Astrocyte (in vitro differentiated cells and primary cell): ENCODE data around the gene PGAM5. TPM values are rescaled to one million over a fixed set of nuclear protein-coding genes. Genes with fewer than 3 reads are reported as not detected.
A peak's percentile ranks its signal among the peaks of the same experiment; 100 is the strongest.

Source experiments
- DNase-seq: peaks from one replicate; pipeline ENCODE4 v3.0.0-alpha.2; 2010; ENCODE audit warnings: low read depth
- FAIRE-seq: peaks from 2 replicates; lab custom pipeline; 2011; peaks lifted over from hg19 to GRCh38; lab: Jason Lieb, UNC
- H2AFZ ChIP-seq: 2 replicates; pipeline ENCODE4 v1.6.0; 2012; ENCODE audit warnings: low read depth, low read length, inconsistent platforms
- H3K27ac ChIP-seq: 2 replicates; pipeline ENCODE4 v1.5.1; 2011; ENCODE audit warnings: low read depth, low read length, inconsistent platforms
- H3K27me3 ChIP-seq: 2 replicates; pipeline ENCODE4 v1.6.0; 2011; ENCODE audit warnings: low read length, inconsistent platforms; ENCODE audit not compliant: insufficient read depth
- H3K36me3 ChIP-seq: 2 replicates; pipeline ENCODE4 v1.5.1; 2011; ENCODE audit warnings: low read length, inconsistent platforms; ENCODE audit not compliant: insufficient read depth
- H3K4me1 ChIP-seq: 2 replicates; pipeline ENCODE4 v1.5.1; 2011; ENCODE audit warnings: low read length, inconsistent platforms; ENCODE audit not compliant: insufficient read depth
- H3K4me2 ChIP-seq: 2 replicates; pipeline ENCODE4 v1.6.0; 2012; ENCODE audit warnings: low read length, inconsistent platforms
- H3K4me3 ChIP-seq: 2 replicates; pipeline ENCODE4 v1.5.1; 2011; ENCODE audit warnings: low read depth, mild to moderate bottlenecking, low read length, inconsistent platforms; ENCODE audit not compliant: insufficient read depth
- H3K79me2 ChIP-seq: 2 replicates; pipeline ENCODE4 v1.6.0; 2012; ENCODE audit warnings: mild to moderate bottlenecking, low read length, inconsistent platforms; ENCODE audit not compliant: insufficient read depth
- H3K9ac ChIP-seq: 2 replicates; pipeline ENCODE4 v1.6.0; 2012; ENCODE audit warnings: mild to moderate bottlenecking, low read length, inconsistent platforms
- H3K9me3 ChIP-seq: 2 replicates; pipeline ENCODE4 v1.5.1; 2012; ENCODE audit warnings: low read depth, mild to moderate bottlenecking, low read length, inconsistent platforms; ENCODE audit not compliant: insufficient read depth
- H4K20me1 ChIP-seq: 2 replicates; pipeline ENCODE4 v1.6.0; 2012; ENCODE audit warnings: low read length, inconsistent platforms; ENCODE audit not compliant: insufficient read depth
- H3K27ac Mint-ChIP-seq: one replicate; pipeline ENCODE4 v1.8.0; 2021; ENCODE audit warnings: mild to moderate bottlenecking, mixed read lengths; ENCODE audit not compliant: unreplicated experiment
- H3K27me3 Mint-ChIP-seq: one replicate; pipeline ENCODE4 v1.8.0; 2021; ENCODE audit warnings: low read depth, mixed read lengths; ENCODE audit not compliant: unreplicated experiment
- H3K36me3 Mint-ChIP-seq: one replicate; pipeline ENCODE4 v1.8.0; 2021; ENCODE audit warnings: low read depth, mixed read lengths; ENCODE audit not compliant: unreplicated experiment
- H3K4me1 Mint-ChIP-seq: one replicate; pipeline ENCODE4 v1.8.0; 2021; ENCODE audit warnings: low read depth, mixed read lengths; ENCODE audit not compliant: unreplicated experiment
- H3K4me3 Mint-ChIP-seq: one replicate; pipeline ENCODE4 v1.8.0; 2021; ENCODE audit warnings: mild to moderate bottlenecking, moderate library complexity, mixed read lengths; ENCODE audit not compliant: unreplicated experiment
- H3K9me3 Mint-ChIP-seq: one replicate; pipeline ENCODE4 v1.8.0; 2021; ENCODE audit warnings: mild to moderate bottlenecking, mixed read lengths; ENCODE audit not compliant: unreplicated experiment
- EZH2 ChIP-seq: IDR thresholded peaks from 2 replicates; pipeline ENCODE4 v1.6.1; 2012; ENCODE audit warnings: mild to moderate bottlenecking, low read length, inconsistent platforms; ENCODE audit not compliant: insufficient read depth
- total RNA-seq: library from RNA; stranded (reverse); gene quantifications from 2 replicates; pipeline ENCODE4 v1.2.1, GENCODE V29; 2021
- TF ChIP-seq, protein P1 (sequence below): IDR thresholded peaks from 2 replicates; pipeline ENCODE4 v1.5.1; 2011; ENCODE audit warnings: low read depth, mild to moderate bottlenecking, inconsistent platforms, low read length, moderate library complexity; ENCODE audit not compliant: insufficient read depth

The PGAM5 gene
- total RNA-seq, 1 donor from 2014 or later: 43.4 TPM

DNA sequence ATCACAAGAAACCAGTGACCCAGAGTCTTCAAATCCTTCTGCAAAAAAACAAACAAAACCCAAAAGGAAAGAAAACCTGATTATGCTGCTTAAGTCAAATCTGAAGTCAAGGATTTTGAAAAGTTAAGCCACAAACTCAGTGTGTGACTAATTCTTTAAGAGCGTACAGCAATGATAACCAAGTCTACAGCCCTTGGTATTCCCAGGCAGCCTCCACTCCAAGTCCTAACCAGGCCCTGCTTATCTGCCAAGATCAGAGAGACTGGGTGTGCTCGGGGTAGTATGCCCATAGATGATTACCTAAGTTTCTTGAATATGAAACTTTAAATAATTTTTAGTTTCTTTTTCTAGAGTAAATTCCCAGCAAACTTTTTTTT, 13.1 kb downstream of the PGAM5 start:
- H3K4me1 ChIP-seq: peaks cover 11% of the 10 kb centered on the region
- H3K27me3 Mint-ChIP-seq: no peaks in the 10 kb centered on the region
- peaks cover 64% of the 10 kb centered on the region for H3K36me3 ChIP-seq
- H3K27ac Mint-ChIP-seq: no peak overlapping the region
- H3K4me3 ChIP-seq: no peak overlapping the region
- no peak overlapping the region for H2AFZ ChIP-seq
- TF ChIP-seq, protein P1, sequence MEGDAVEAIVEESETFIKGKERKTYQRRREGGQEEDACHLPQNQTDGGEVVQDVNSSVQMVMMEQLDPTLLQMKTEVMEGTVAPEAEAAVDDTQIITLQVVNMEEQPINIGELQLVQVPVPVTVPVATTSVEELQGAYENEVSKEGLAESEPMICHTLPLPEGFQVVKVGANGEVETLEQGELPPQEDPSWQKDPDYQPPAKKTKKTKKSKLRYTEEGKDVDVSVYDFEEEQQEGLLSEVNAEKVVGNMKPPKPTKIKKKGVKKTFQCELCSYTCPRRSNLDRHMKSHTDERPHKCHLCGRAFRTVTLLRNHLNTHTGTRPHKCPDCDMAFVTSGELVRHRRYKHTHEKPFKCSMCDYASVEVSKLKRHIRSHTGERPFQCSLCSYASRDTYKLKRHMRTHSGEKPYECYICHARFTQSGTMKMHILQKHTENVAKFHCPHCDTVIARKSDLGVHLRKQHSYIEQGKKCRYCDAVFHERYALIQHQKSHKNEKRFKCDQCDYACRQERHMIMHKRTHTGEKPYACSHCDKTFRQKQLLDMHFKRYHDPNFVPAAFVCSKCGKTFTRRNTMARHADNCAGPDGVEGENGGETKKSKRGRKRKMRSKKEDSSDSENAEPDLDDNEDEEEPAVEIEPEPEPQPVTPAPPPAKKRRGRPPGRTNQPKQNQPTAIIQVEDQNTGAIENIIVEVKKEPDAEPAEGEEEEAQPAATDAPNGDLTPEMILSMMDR: no peak
- TF ChIP-seq EZH2: no peak
- no peaks in the 10 kb centered on the region for H3K9me3 ChIP-seq
- H3K27ac ChIP-seq: peak overlapping the region; percentile 48
- peak; percentile 77 for DNase-seq
- H3K79me2 ChIP-seq: peaks cover 66% of the 10 kb centered on the region
- H3K4me3 Mint-ChIP-seq: peak overlapping the region; percentile 6
- peaks cover 28% of the 10 kb centered on the region for H3K36me3 Mint-ChIP-seq
- peak overlapping the region; percentile 65 for H3K9ac ChIP-seq
- peaks cover 95% of the 10 kb centered on the region for H4K20me1 ChIP-seq
- no peaks in the 10 kb centered on the region for H3K27me3 ChIP-seq
- H3K4me1 Mint-ChIP-seq: peaks cover 3% of the 10 kb centered on the region
- FAIRE-seq: no peak
- H3K9me3 Mint-ChIP-seq: no peaks in the 10 kb centered on the region
- peak overlapping the region; percentile 36 for H3K4me2 ChIP-seq

DNA sequence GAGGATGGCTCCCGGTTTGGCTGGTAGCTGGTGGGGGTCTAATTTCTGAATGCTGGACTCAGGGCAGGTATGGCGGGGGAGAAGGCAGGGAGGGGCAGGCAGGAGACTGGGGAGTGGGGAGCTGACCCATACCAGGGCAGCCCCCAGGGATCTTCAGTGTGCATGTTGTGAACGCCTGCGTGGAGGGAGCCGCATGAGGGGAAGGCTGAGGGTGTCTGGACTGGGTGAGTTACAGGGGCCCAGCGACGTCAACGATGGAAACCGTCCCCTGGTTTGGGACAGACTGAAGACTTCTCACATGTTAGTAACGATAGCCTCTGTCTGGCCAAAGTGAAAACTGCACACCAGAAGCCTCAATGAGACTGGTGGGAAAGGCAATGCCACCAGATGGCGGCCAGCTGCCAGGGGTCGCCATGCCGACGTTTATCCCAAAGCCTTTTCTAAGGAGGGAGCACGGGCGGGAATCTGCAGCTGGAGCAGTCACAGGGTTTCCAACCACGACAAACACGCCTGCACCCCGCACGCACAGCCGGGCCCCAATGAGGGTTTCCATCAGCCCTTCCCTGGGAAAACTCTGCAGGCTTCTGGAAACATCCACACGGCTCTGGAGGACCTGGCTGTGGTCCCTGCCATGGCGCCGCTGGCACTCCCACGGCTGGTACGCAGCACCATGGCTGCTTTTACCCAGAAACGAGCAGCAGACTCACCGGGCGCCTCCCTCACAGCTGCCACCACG, 14.0 kb downstream of the PGAM5 start:
- no peaks in the 10 kb centered on the region for H3K27me3 Mint-ChIP-seq
- TF ChIP-seq EZH2: no peak
- TF ChIP-seq, protein P1: no peak
- Histone ChIP-seq H3K4me3 (no peak overlapping the region), H3K9ac (peak overlapping the region; percentile 23), H3K4me1 (peaks cover 11% of the 10 kb centered on the region), H3K27ac (peak overlapping the region; percentile 48), H3K4me2 (no peak overlapping the region), H3K79me2 (peaks cover 67% of the 10 kb centered on the region), H2AFZ (no peak overlapping the region), H3K27me3 (no peaks in the 10 kb centered on the region), H4K20me1 (peaks cover 91% of the 10 kb centered on the region), H3K36me3 (peaks cover 58% of the 10 kb centered on the region), H3K9me3 (no peaks in the 10 kb centered on the region)
- peaks cover 3% of the 10 kb centered on the region for H3K4me1 Mint-ChIP-seq
- peaks cover 30% of the 10 kb centered on the region for H3K36me3 Mint-ChIP-seq
- no peak overlapping the region for H3K4me3 Mint-ChIP-seq
- no peak overlapping the region for H3K27ac Mint-ChIP-seq
- no peak for FAIRE-seq
- no peaks in the 10 kb centered on the region for H3K9me3 Mint-ChIP-seq
- DNase-seq: no peak

DNA sequence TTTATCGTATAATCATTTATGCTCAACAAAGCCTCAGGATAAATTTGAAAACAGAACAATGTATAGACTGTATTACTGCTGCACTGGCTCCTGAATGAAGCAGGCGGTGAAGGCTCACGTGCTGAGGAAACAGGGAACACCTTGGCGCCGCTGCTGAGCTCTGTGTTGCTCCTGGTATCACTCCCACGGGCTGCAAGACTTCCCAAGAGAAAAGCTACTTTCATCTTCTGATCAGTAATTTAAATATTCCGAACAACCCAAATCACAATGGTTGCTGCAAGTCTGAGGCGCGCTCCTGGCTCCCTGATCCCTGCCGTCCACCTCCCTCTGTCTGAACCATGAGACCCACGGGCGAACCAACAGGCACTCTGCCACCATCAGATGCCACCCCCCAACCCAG, 15.7 kb downstream of the PGAM5 start:
- Histone ChIP-seq H3K79me2 (peaks cover 58% of the 10 kb centered on the region), H3K4me2 (no peak overlapping the region), H3K9me3 (no peaks in the 10 kb centered on the region), H3K4me1 (peaks cover 11% of the 10 kb centered on the region), H3K27ac (no peak overlapping the region), H3K9ac (no peak overlapping the region), H4K20me1 (peaks cover 93% of the 10 kb centered on the region), H2AFZ (no peak overlapping the region), H3K4me3 (no peak overlapping the region), H3K27me3 (no peaks in the 10 kb centered on the region), H3K36me3 (peaks cover 53% of the 10 kb centered on the region)
- H3K4me3 Mint-ChIP-seq: no peak overlapping the region
- H3K27ac Mint-ChIP-seq: no peak overlapping the region
- peaks cover 34% of the 10 kb centered on the region for H3K36me3 Mint-ChIP-seq
- FAIRE-seq: no peak
- TF ChIP-seq, protein P1: no peak
- no peak for TF ChIP-seq EZH2
- H3K27me3 Mint-ChIP-seq: no peaks in the 10 kb centered on the region
- no peak for DNase-seq
- H3K4me1 Mint-ChIP-seq: peaks cover 3% of the 10 kb centered on the region
- H3K9me3 Mint-ChIP-seq: no peaks in the 10 kb centered on the region
